IMR-90 (cell line): ENCODE results near the gene AUTS2. TPM values are rescaled to one million over a fixed set of nuclear protein-coding genes. Genes with fewer than 3 reads are reported as not detected.

ENCODE experiments used
- ATAC-seq: fragments of 200-7000 bp; cut with Tn5 transposase; 2 replicates; pipeline ENCODE4 v1.9.1; 2020; ENCODE audit warnings: low read depth, mild to moderate bottlenecking, moderate library complexity
- BruUV-seq: library from RNA; stranded (reverse); fragments of 400-500 nt; replicated peaks from 2 replicates; lab custom pipeline; 2021; lab: Mats Ljungman, UMichigan
- CTCF ChIA-PET: fragments of 300-600 bp; formaldehyde crosslinking; extraction: SDS; loops from one replicate; lab custom pipeline; 2021; ENCODE audit warnings: antibody characterized with exemption; lab: Yijun Ruan, JAX
- POLR2A ChIA-PET: fragments of 300-600 bp; sonication (Branson Sonifier 250); formaldehyde crosslinking; loops from one replicate; lab custom pipeline; 2022; ENCODE audit warnings: antibody characterized with exemption; ENCODE audit not compliant: unreplicated experiment; lab: Charles Lee
- DNase-seq: peaks from one replicate; pipeline ENCODE4 v3.0.0; 2013
- H2AFZ ChIP-seq: replicated peaks from 2 replicates; pipeline ENCODE3; 2013; ENCODE audit warnings: low read length, mild to moderate bottlenecking; ENCODE audit not compliant: poor library complexity
- H2AK5ac ChIP-seq: 2 replicates; pipeline ENCODE4 v1.6.1; 2013; ENCODE audit warnings: low read depth, low read length, inconsistent platforms
- H2AK9ac ChIP-seq: replicated peaks from 2 replicates; pipeline ENCODE3; 2013; ENCODE audit warnings: mild to moderate bottlenecking, low read depth, low read length, moderate library complexity; ENCODE audit not compliant: poor library complexity
- H2BK120ac ChIP-seq: 2 replicates; pipeline ENCODE4 v1.6.1; 2013; ENCODE audit warnings: low read depth, low read length, inconsistent platforms
- H2BK15ac ChIP-seq: 3 replicates; pipeline ENCODE4 v1.6.1; 2013; ENCODE audit warnings: low read depth, low read length, inconsistent platforms
- H2BK20ac ChIP-seq: 2 replicates; pipeline ENCODE4 v1.6.1; 2013; ENCODE audit warnings: low read depth, mild to moderate bottlenecking, inconsistent platforms, low read length, moderate library complexity
- H2BK5ac ChIP-seq: 2 replicates; pipeline ENCODE4 v1.6.1; 2013; ENCODE audit warnings: mild to moderate bottlenecking, low read depth, low read length, inconsistent platforms; ENCODE audit not compliant: poor library complexity, severe bottlenecking
- H3K14ac ChIP-seq: replicated peaks from 2 replicates; pipeline ENCODE4 v1.6.1; 2013; ENCODE audit warnings: low read depth, low read length, inconsistent platforms
- H3K18ac ChIP-seq: 2 replicates; pipeline ENCODE4 v1.6.1; 2013; ENCODE audit warnings: low read depth, low read length, control low read depth
- H3K23ac ChIP-seq: 2 replicates; pipeline ENCODE4 v1.6.1; 2013; ENCODE audit warnings: low read depth, low read length, inconsistent platforms
- H3K27ac ChIP-seq: 2 replicates; pipeline ENCODE4 v1.5.1; 2013; ENCODE audit warnings: mild to moderate bottlenecking, control low read depth, low read length; ENCODE audit not compliant: insufficient read depth
- H3K27me3 ChIP-seq: 2 replicates; pipeline ENCODE4 v1.6.1; 2013; ENCODE audit warnings: low read length; ENCODE audit not compliant: control insufficient read depth, insufficient read depth
- H3K36me3 ChIP-seq: 2 replicates; pipeline ENCODE4 v1.6.1; 2013; ENCODE audit warnings: low read length, mixed read lengths; ENCODE audit not compliant: control insufficient read depth, insufficient read depth
- H3K4ac ChIP-seq: 2 replicates; pipeline ENCODE4 v1.6.1; 2013; ENCODE audit warnings: low read depth, low read length, inconsistent platforms
- H3K4me1 ChIP-seq: 2 replicates; pipeline ENCODE4 v1.6.1; 2013; ENCODE audit warnings: low read length, mixed read lengths; ENCODE audit not compliant: control insufficient read depth, insufficient read depth
- H3K4me2 ChIP-seq: 2 replicates; pipeline ENCODE4 v1.6.1; 2013; ENCODE audit warnings: low read depth, mild to moderate bottlenecking, control low read depth, low read length, moderate library complexity
- H3K4me3 ChIP-seq: 2 replicates; pipeline ENCODE4 v1.5.1; 2013; ENCODE audit warnings: low read depth, mild to moderate bottlenecking, control low read depth, low read length, moderate library complexity; ENCODE audit not compliant: insufficient read depth
- H3K56ac ChIP-seq: 2 replicates; pipeline ENCODE4 v1.6.1; 2013; ENCODE audit warnings: low read length, inconsistent platforms; ENCODE audit not compliant: insufficient read depth; ENCODE audit errors: extremely low read depth
- H3K79me1 ChIP-seq, 2 experiments: 2 replicates each; pipeline ENCODE4 v1.6.1; 2013; ENCODE audit warnings: low read length in 2 of 2, inconsistent platforms in 1 of 2, low read depth in 1 of 2
- H3K9ac ChIP-seq: 2 replicates; pipeline ENCODE4 v1.6.1; 2013; ENCODE audit warnings: low read depth, low read length, control low read depth
- H3K9me1 ChIP-seq: 2 replicates; pipeline ENCODE4 v1.6.1; 2013; ENCODE audit warnings: low read length, inconsistent platforms; ENCODE audit not compliant: insufficient read depth
- H3K9me3 ChIP-seq: 2 replicates; pipeline ENCODE4 v1.6.1; 2013; ENCODE audit warnings: low read length; ENCODE audit not compliant: control insufficient read depth, insufficient read depth
- H4K20me1 ChIP-seq: 2 replicates; pipeline ENCODE4 v1.6.1; 2013; ENCODE audit warnings: low read length, inconsistent platforms; ENCODE audit not compliant: insufficient read depth
- H4K5ac ChIP-seq: 2 replicates; pipeline ENCODE4 v1.6.1; 2013; ENCODE audit warnings: mild to moderate bottlenecking, low read depth, low read length, control low read depth
- H4K8ac ChIP-seq, 2 experiments: 2 replicates each; pipeline ENCODE4 v1.6.1; 2013; ENCODE audit warnings: low read depth in 2 of 2, low read length in 2 of 2, control low read depth in 1 of 2, inconsistent platforms in 1 of 2
- H4K91ac ChIP-seq: 2 replicates; pipeline ENCODE4 v1.6.1; 2013; ENCODE audit warnings: low read depth, low read length, inconsistent platforms; ENCODE audit not compliant: insufficient read depth
- BHLHE40 ChIP-seq: fragments of 150-350 bp; IDR thresholded peaks from 2 replicates; pipeline ENCODE4 v1.6.1; 2016; ENCODE audit warnings: mild to moderate bottlenecking, low read depth, low read length
- CHD1 ChIP-seq: IDR thresholded peaks from 2 replicates; pipeline ENCODE4 v1.6.1; 2012; ENCODE audit warnings: low read depth, low read length, improper control_type of control experiment
- ELK1 ChIP-seq: fragments of 150-350 bp; IDR thresholded peaks from 2 replicates; pipeline ENCODE4 v1.6.1; 2016; ENCODE audit warnings: low read depth, mild to moderate bottlenecking, low read length, moderate library complexity, borderline replicate concordance
- FOS ChIP-seq: fragments of 150-350 bp; IDR thresholded peaks from 2 replicates; pipeline ENCODE4 v1.6.1; 2016; ENCODE audit warnings: low read depth, low read length
- MAFK ChIP-seq: IDR thresholded peaks from 2 replicates; pipeline ENCODE4 v1.6.1; 2012; ENCODE audit warnings: low read depth, low read length, improper control_type of control experiment
- MAZ ChIP-seq: IDR thresholded peaks from 2 replicates; pipeline ENCODE4 v1.6.1; 2012; ENCODE audit warnings: low read depth, mild to moderate bottlenecking, low read length, improper control_type of control experiment, moderate library complexity, borderline replicate concordance
- POLR2A ChIP-seq: IDR thresholded peaks from 2 replicates; pipeline ENCODE4 v1.6.1; 2012; ENCODE audit warnings: mild to moderate bottlenecking, low read depth, low read length
- RCOR1 ChIP-seq: IDR thresholded peaks from 2 replicates; pipeline ENCODE4 v1.6.1; 2012; ENCODE audit warnings: mild to moderate bottlenecking, low read length, improper control_type of control experiment; ENCODE audit not compliant: insufficient replicate concordance
- RFX5 ChIP-seq: IDR thresholded peaks from 2 replicates; pipeline ENCODE4 v1.8.0; 2012; ENCODE audit warnings: low read depth, mild to moderate bottlenecking, low read length, moderate library complexity
- SMC3 ChIP-seq: fragments of 150-350 bp; IDR thresholded peaks from 2 replicates; pipeline ENCODE4 v1.6.1; 2016; ENCODE audit warnings: low read depth, mild to moderate bottlenecking, antibody characterized with exemption, low read length, moderate library complexity
- USF2 ChIP-seq: fragments of 150-350 bp; IDR thresholded peaks from 2 replicates; pipeline ENCODE4 v1.6.1; 2017; ENCODE audit warnings: mild to moderate bottlenecking, antibody characterized with exemption, low read length, low read depth
- WGBS, 2 experiments: methylation state at CpG; one replicate each; pipeline versions ENCODE4 v1.1.5 to v1.1.7; 2013; ENCODE audit warnings: missing lambda C conversion rate in 2 of 2; ENCODE audit not compliant: insufficient read length in 1 of 2; ENCODE audit errors: extremely low coverage in 2 of 2; 5-methylcytosine and 5-hydroxymethylcytosine counted together
- dilution Hi-C: fragments of 300-500 bp; cut with HindIII; formaldehyde crosslinking; loops from one replicate; pipeline ENCODE4 v1.14.3; 2018; ENCODE audit warnings: low sequenced_read_pairs; ENCODE audit not compliant: unreplicated experiment
- in situ Hi-C: fragments of 300-500 bp; cut with MboI; formaldehyde crosslinking; loops from 3 replicates; pipeline ENCODE4 v1.14.3; 2019; ENCODE audit warnings: low sequenced_read_pairs, inconsistent platforms, mixed read lengths
- intact Hi-C: fragments of 100-400 bp; cut with micrococcal nuclease; formaldehyde crosslinking; loops from 2 replicates; pipeline ENCODE4 v1.10.0; 2022
- polyA plus RNA-seq, 3 experiments: library from polyadenylated mRNA; depleted of rRNA; stranded (reverse); fragments of >200 nt; gene quantifications; 2 replicates each; pipeline ENCODE4 v1.2.3, GENCODE V29; 2012; ENCODE audit warnings: low replicate concordance in 1 of 3
- total RNA-seq: library from RNA; depleted of rRNA; stranded (reverse); fragments of >200 nt; gene quantifications from 2 replicates; pipeline ENCODE4 v1.2.3, GENCODE V29; 2012
- TF ChIP-seq, protein P1 (sequence below): conservative IDR thresholded peaks from 2 replicates; pipeline ENCODE4 v1.5.1; 2012; ENCODE audit warnings: mild to moderate bottlenecking, low read depth, low read length, improper control_type of control experiment

The AUTS2 gene
- total and polyA plus RNA-seq, 2 of the 4 experiments (the other 2 are of a cell fraction): 0.90 to 3.0 TPM

GRCh38 chr7:70808876-70809275 is 1210.6 kb downstream of the AUTS2 start:
- H3K79me1 ChIP-seq: no peaks in the 10 kb centered on the region
- WGBS, 2 experiments: 83% methylated on average over 1 of the region's 6 CpGs; no CpG with 5 or more reads in 1 of the 2 experiments
- ATAC-seq (no peak), DNase-seq (no peak)
- no peak overlapping the region for H2AFZ ChIP-seq
- H3K4me2 ChIP-seq: no peak overlapping the region
- H3K27me3 ChIP-seq: no peaks in the 10 kb centered on the region
- no peak overlapping the region for H3K56ac ChIP-seq
- dilution Hi-C loops (no loop called here), intact Hi-C loops (no loop called here), in situ Hi-C loops (no loop called here)
- no peak overlapping the region for H3K14ac ChIP-seq
- TF ChIP-seq FOS: no peak
- no peak for TF ChIP-seq SMC3
- no peak for TF ChIP-seq POLR2A
- no peak for TF ChIP-seq BHLHE40
- TF ChIP-seq RFX5: no peak
- TF ChIP-seq ELK1: no peak
- TF ChIP-seq, protein P1, sequence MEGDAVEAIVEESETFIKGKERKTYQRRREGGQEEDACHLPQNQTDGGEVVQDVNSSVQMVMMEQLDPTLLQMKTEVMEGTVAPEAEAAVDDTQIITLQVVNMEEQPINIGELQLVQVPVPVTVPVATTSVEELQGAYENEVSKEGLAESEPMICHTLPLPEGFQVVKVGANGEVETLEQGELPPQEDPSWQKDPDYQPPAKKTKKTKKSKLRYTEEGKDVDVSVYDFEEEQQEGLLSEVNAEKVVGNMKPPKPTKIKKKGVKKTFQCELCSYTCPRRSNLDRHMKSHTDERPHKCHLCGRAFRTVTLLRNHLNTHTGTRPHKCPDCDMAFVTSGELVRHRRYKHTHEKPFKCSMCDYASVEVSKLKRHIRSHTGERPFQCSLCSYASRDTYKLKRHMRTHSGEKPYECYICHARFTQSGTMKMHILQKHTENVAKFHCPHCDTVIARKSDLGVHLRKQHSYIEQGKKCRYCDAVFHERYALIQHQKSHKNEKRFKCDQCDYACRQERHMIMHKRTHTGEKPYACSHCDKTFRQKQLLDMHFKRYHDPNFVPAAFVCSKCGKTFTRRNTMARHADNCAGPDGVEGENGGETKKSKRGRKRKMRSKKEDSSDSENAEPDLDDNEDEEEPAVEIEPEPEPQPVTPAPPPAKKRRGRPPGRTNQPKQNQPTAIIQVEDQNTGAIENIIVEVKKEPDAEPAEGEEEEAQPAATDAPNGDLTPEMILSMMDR: no peak
- TF ChIP-seq RCOR1: no peak
- TF ChIP-seq MAFK: no peak
- no peak for TF ChIP-seq USF2
- no peak for TF ChIP-seq MAZ
- TF ChIP-seq CHD1: no peak
- no peak overlapping the region for H3K4me3 ChIP-seq
- H4K91ac ChIP-seq: no peak overlapping the region
- H2AK9ac ChIP-seq: no peak overlapping the region
- no peak overlapping the region for H2BK5ac ChIP-seq
- H3K4me1 ChIP-seq: no peaks in the 10 kb centered on the region
- CTCF ChIA-PET: no interaction called here
- H2BK20ac ChIP-seq: no peak overlapping the region
- no peak overlapping the region for H3K4ac ChIP-seq
- H2BK120ac ChIP-seq: no peak overlapping the region
- H4K20me1 ChIP-seq: no peaks in the 10 kb centered on the region
- no peak overlapping the region for H3K27ac ChIP-seq
- no peak overlapping the region for H3K23ac ChIP-seq
- H3K9me3 ChIP-seq: no peaks in the 10 kb centered on the region
- no peaks in the 10 kb centered on the region for H3K9me1 ChIP-seq
- no TSS peak for BruUV-seq
- no peak overlapping the region for H4K5ac ChIP-seq
- no peak overlapping the region for H2AK5ac ChIP-seq
- H2BK15ac ChIP-seq: no peak overlapping the region
- no peak overlapping the region for H4K8ac ChIP-seq
- no peaks in the 10 kb centered on the region for H3K36me3 ChIP-seq
- POLR2A ChIA-PET: interaction anchor here (0.5 to 0.6 kb wide), 2 partner anchors 16 to 70 kb away, joined by 3 to 12 read pairs; no protein-coding TSS in a partner anchor
- H3K9ac ChIP-seq: no peak overlapping the region
- no peak overlapping the region for H3K18ac ChIP-seq
